Activated T-cell treated with anti-CD3 and anti-CD28 coated beads for 1 hour (primary cell): ENCODE data around the gene CDH22.

Experiments used
- DNase-seq: peaks from one replicate; pipeline ENCODE4 v3.0.0-alpha.2; 2020; ENCODE audit warnings: low read depth

CDH22 gene

DNA sequence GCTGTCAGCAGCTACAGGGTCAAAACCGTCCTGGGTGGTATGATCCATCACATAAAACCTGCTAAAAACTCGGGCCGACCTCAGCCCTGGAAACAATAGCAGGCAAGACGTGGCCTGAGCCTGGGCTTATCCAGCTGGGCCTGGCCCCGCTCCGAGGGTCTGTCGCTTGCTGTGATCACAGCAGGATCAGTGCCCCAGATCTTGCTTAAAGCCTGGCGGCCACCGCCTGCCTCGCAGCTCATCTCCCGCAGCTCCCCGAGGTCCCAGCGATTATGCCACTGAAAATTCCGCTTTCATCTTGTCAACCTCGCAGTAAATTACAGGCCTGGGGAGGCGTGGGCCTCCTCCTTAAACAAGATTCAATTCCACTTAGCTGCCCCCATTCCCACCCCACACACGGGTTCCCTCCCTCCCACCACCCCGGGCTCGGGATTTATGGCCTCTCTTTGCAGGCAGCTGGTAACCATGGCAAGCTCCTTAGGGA lies 40.1 kb downstream of the CDH22 start:
- no peak for DNase-seq

GRCh38 chr20:46267108-46268105 lies 40.9 kb downstream of the CDH22 start:
- DNase-seq, result no peak

GRCh38 chr20:46265539-46265938 lies 42.8 kb downstream of the CDH22 start:
- no peak for DNase-seq

GRCh38 chr20:46264391-46265266 lies 43.7 kb downstream of the CDH22 start:
- DNase-seq, result no peak

GRCh38 chr20:46261456-46262253 lies 46.6 kb downstream of the CDH22 start:
- no peak for DNase-seq

GRCh38 chr20:46260936-46261454 lies 47.3 kb downstream of the CDH22 start:
- DNase-seq, result no peak

DNA sequence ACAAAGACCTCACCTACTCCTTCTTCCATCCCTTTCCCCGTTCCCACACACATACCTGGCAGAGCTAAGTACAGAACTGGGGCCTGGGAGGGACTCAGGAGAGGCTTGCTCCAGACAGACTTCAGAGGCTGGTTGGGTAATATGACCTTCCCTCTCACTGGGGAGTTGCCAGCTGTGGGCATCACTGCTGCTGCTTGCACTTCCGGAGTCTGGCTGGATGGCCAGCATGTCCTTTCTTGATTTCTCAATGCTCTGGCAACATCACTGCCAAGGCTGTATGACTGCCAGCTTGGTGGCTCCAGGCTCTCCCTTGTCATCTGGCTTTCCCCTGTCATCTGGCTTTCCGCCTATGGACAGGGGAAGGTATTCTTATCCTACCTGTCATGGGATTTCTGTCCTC lies 47.8 kb downstream of the CDH22 start:
- DNase-seq, result no peak

DNA sequence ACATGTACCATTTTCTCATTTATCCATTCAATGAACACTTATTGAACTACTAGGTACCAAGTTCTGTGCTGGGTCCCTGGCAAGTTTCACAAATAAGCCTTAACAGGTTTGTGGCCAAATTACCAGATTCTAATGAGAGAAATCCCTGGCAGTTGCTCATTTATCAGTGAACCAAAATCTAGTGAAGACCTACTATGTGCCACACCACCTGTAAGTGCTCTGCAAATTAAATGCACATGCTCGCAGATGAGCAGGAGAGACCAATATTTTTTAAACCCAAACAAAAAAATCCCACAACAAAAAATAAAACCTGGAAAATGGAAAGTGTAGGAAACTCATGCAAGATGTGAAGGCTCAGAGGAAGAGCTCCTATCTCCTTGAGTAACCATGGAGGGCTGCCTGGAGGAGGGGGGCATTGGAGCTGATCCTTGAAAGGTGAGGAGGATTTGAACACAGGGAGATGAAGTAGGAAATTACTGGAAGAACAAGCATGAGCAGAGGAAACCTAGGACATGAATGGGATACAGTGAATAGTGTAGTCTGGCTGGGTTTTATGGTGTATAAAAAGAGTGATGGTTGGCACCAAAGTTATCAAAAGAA lies 48.9 kb downstream of the CDH22 start:
- no peak for DNase-seq

DNA sequence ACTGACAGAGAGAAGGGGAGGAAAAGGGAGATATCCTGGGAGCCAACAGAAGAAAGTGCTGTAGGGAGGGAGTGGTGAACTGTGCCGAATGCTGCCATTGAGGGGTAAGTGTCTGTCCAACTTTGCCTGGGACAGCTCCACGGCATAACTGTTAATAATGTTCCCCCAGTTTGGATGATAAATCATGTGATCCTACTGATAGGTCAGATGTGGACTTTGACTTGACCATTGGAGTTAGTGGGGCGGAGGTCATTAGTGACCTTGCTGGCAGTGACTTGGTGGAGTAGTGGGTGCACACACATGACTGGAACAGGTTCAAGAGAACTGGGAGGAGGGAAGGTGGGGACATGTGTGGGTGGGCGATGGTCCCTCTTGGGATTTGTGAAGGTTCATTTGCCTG lies 50.4 kb downstream of the CDH22 start:
- no peak for DNase-seq

GRCh38 chr20:46256293-46256692 lies 52.0 kb downstream of the CDH22 start:
- DNase-seq, result no peak

DNA sequence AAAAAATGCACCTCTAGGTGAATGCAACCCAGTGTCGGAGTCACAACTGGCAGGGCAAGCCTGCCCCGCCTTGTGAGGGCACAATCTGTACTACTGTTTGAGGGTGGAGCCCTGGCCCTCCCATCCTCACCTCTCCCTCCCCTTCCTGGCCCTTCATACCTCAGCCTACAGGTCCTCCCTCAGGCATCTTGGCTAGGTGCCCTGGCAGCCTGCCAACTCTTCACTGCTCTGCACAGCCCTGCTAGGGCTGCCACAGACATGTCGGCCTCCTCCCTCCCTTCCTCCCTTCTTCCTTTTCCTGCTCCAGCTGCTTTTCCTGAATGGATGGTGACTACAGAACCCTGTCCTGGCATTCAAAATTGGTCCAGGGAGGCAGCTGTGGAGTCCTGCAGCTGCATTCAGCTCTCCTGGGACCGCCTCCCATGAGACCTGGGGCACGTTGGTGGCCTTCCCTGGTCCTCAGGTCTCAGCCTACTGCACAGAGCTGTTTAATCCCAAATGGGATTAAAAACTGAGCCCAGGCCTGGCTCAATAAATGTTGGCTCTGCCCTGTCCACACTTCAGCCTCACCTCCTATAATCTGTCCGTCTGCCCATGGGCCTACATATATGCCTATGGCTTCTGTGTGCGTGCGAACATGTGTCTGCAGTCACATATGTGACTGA lies 52.7 kb downstream of the CDH22 start:
- DNase-seq, result no peak

- DNase-seq, result no peak
Observed at GRCh38 chr20:46253391-46253790, 54.9 kb downstream of the CDH22 start.

DNA sequence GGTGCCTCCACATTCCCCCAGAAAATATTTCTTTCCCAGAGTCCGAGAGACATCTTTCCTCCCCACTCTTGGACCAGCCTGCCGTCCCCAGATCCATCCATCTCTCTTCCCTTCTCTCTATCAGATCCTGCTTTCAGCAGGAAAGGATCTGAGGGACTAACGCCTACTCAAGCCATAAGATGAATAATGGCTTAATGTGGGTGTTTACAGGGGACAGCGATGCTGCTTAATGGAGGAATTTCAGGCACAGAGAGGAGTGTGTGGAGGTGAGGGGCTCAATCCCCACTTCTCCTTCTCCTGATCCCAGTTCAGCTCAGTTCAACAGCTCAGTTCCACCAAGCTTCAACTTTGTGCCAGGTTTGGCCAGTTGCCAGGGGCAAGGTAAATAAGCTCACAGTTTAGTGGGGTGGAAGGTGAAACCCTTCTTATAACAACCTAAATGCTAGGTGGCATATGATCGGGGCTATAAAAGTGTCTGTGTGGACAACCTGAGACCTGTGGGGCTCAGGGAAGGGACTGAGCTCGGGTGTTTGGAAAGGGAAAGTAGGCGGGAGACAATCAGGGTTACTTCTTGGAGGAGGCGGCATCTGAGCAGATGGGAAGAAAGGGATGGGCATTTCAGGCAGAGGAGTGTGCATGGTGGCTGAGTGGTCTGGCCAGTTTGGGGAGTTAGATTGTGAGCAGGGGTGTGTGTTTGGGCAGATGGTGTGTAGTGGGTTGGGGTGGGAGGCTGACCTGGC lies 55.8 kb downstream of the CDH22 start:
- no peak for DNase-seq

GRCh38 chr20:46251211-46251673 lies 57.1 kb downstream of the CDH22 start:
- DNase-seq, result no peak

GRCh38 chr20:46250772-46251171 lies 57.5 kb downstream of the CDH22 start:
- DNase-seq, result no peak

GRCh38 chr20:46249671-46250070 lies 58.6 kb downstream of the CDH22 start:
- no peak for DNase-seq

DNA sequence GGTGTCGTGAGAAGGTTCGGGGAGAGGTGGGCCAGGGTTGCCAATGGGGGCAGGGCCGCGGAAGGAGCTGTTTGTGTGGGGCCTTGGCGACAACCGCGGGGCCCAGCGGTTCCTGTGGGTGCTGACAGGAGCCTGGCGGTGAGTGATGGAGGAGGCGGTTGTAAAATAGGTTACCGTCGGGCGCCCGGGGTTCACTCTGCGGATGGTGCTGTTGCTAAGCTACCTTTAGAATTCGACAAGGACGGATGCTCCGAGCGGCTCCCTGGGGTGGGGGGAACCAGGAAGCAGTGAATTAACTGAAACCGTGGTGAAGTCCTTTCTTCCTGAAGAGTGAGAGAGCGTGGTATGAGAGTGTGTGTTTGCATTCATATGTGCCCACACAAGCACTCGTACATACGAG lies 61.7 kb downstream of the CDH22 start:
- no peak for DNase-seq

DNA sequence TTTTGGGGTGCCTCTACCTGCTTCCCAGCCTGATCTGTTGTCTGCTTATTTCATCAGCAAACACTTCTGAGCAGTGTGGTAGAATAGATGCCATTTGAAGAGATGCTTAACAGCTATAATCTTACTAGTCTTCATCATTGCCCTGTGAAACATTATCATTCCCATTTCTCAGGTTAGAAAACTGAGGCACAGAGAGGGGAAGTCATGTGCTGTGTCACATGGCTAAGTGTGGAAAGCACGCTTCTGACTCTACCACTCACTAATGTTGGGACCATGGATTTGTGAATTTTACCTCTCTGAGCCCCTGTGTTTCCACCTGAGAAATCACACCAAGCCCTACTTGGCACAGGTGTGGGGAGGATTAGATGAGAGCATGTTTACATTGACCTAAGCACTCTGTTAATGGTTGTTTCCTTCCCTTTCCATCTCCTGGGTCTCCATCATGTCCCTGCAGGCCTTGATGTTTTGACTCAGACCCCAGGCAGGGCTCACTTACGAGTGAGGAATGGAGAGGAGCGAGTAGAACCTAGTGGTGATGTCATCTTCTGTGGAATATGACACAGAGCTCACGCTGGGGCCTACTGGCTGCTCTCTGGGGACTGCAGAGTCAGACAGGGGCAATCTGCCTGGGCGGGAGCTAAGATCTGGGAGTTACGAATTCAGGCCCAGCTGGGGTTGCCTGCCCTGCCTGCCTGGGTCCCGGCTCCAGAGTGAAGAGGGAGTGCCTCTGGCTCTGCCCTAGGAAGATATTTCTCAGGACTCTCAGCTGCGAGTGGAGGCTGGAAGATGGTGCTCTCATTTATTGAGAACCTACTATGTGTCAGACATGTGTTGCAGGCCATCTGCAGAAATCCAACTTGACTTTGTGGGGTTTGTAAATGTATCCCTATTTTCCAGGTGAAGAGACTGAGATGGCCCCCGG lies 64.3 kb downstream of the CDH22 start:
- DNase-seq, result no peak

DNA sequence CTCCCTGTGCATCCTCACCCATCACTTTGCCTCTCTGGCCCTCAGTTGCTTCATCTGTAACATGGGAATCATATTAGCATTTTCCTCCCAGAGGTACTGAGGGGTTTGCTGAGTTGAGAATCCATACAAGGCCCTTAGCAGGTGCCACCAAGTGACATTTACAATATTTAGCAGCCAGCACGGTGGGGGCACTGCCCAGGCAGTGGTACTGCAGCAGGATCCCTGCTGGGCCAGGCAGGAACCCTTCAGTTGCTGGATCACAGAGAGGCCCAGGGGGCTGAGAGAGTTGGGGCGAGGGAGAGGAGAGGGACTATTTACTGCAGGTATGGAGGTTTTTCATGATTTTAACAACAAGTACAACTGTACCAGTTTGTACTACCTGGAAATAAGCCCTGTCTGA lies 65.9 kb downstream of the CDH22 start:
- DNase-seq, result no peak
